HL-60 (cell line): ENCODE data around the gene TREH.

Experiments used
- CTCF ChIP-seq: IDR thresholded peaks from one replicate; pipeline ENCODE4 v1.5.1; 2011; ENCODE audit warnings: low read length, control low read depth, inconsistent platforms; ENCODE audit not compliant: insufficient read depth
- TF ChIP-seq, protein P1 (sequence below): IDR thresholded peaks from 2 replicates; pipeline ENCODE4 v1.6.1; 2012; ENCODE audit warnings: low read depth; ENCODE audit not compliant: insufficient replicate concordance

- no peak for TF ChIP-seq CTCF
- TF ChIP-seq, protein P1, sequence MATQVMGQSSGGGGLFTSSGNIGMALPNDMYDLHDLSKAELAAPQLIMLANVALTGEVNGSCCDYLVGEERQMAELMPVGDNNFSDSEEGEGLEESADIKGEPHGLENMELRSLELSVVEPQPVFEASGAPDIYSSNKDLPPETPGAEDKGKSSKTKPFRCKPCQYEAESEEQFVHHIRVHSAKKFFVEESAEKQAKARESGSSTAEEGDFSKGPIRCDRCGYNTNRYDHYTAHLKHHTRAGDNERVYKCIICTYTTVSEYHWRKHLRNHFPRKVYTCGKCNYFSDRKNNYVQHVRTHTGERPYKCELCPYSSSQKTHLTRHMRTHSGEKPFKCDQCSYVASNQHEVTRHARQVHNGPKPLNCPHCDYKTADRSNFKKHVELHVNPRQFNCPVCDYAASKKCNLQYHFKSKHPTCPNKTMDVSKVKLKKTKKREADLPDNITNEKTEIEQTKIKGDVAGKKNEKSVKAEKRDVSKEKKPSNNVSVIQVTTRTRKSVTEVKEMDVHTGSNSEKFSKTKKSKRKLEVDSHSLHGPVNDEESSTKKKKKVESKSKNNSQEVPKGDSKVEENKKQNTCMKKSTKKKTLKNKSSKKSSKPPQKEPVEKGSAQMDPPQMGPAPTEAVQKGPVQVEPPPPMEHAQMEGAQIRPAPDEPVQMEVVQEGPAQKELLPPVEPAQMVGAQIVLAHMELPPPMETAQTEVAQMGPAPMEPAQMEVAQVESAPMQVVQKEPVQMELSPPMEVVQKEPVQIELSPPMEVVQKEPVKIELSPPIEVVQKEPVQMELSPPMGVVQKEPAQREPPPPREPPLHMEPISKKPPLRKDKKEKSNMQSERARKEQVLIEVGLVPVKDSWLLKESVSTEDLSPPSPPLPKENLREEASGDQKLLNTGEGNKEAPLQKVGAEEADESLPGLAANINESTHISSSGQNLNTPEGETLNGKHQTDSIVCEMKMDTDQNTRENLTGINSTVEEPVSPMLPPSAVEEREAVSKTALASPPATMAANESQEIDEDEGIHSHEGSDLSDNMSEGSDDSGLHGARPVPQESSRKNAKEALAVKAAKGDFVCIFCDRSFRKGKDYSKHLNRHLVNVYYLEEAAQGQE, result no peak
Observed at GRCh38 chr11:118621071-118621783, 58.2 kb downstream of the TREH start.
